GM18951 (cell line): ENCODE results near the gene PARS2.

Source experiments
- POLR2A ChIP-seq: IDR thresholded peaks from 4 replicates; pipeline ENCODE4 v1.6.1; 2011; ENCODE audit warnings: mild to moderate bottlenecking; ENCODE audit not compliant: insufficient read length, insufficient read depth; ENCODE audit errors: extremely low read depth
- in situ Hi-C: fragments of 300-500 bp; cut with MboI; formaldehyde crosslinking; loops from one replicate; pipeline ENCODE4 v1.12.0; 2022; ENCODE audit warnings: low sequenced_read_pairs, mixed read lengths, inconsistent platforms; ENCODE audit not compliant: unreplicated experiment

Gene PARS2

DNA sequence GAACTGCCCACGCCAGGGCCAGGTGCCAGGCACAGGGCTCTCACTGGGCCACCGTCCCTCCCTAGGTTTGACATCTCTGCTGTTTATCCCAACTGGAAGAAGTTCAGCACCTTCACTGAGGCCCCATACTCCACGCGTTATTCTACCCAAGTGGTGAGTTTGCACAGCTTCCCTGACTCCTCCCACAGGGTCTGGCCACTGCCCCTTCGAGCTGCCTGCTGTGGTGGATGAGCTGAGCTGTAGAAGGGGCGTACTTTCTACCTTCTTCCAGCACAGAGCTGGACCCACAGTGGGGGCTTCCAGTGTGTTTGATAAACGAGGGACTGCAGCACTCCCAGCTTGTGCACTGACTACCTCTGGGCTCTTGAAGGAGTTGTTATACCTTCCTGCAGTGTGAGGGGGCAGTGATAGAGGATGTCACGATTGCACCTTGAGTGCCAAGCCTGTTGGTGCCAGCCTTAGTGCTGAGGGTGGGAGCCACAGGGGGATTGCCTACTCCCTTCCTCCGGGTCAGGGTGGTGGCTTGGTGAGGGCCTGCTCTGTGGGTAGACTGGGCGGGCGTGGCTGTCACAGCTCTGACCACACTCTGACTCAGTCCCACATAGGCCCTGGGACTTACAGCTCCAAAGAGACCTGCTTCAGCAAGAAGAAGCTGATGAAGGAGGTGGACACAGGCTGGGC, 42.7 kb upstream of the PARS2 start:
- in situ Hi-C loops = no loop called here
- no peak for TF ChIP-seq POLR2A

DNA sequence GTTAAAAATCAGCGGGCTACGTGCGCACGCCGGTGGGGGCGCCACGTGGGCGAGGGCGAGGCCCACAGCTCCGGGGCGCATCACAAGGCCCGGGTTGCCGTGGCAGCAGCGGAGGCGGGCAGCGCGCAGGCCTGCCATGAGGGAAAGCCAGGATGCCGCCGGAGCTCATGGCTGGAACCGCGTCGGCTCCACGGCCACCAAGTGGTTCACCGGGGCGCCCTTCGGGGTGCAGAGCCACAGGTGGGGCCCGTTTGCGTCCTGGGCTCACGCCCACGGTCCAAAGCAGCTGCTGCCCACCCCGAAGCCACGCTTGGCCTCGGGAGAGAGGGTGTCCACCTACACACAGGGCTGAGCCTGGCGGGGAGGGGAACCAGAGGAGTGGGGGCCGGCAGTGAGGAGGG, 41.7 kb upstream of the PARS2 start:
- in situ Hi-C loops = no loop called here
- no peak for TF ChIP-seq POLR2A

DNA sequence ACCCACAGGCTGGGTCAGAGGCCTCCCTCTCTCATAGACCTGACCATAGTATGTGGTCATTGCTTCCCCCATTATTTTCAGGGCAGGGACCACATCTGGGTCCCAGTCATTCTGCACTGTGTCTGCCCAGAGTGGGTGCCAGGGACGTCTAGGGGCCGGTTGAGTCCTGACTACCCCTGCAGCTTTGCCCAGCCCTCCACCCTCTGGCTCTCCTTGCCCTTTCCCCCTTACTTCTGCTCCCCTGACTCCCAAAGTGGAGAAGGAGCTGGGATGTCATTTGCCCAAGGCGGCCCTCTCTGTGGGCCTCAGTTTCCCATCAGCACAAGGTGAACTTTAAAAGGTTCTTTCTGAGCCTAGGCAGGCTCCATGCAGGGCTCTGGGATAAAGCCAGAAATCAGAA, 41.1 kb upstream of the PARS2 start:
- TF ChIP-seq POLR2A = no peak
- in situ Hi-C loops = no loop called here

DNA sequence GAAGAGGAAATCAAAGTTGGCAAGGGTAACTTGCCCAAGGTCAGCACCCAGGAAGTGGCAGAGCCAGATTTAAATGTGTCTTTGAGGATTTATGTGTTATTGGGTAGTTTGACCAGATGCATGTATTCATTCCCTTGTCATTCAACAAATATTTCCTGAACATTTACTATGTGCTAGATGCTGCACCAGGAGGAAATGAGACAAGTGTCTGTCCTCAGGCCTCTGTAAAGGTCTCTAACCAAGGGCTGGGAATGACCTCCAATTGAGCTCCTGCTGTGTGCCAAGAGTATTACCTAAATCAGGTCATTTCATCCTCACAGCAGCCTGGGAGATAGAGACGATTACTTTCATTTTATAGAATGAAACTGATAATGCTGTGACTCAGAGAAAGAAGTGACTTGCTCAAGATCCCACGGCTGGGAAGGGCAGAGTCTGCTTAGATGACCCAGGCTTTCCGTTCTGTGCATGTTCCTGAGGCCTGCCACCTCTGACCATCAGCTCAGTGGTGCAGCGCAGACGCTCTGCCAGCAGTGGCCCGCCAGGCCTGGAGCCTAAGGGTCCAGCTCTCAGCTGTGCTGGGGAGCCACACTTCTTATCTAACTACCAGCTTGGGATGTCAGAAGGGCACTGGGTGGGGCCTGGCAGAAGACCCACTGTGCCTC, 40.3 kb upstream of the PARS2 start:
- in situ Hi-C loops = no loop called here
- no peak for TF ChIP-seq POLR2A

DNA sequence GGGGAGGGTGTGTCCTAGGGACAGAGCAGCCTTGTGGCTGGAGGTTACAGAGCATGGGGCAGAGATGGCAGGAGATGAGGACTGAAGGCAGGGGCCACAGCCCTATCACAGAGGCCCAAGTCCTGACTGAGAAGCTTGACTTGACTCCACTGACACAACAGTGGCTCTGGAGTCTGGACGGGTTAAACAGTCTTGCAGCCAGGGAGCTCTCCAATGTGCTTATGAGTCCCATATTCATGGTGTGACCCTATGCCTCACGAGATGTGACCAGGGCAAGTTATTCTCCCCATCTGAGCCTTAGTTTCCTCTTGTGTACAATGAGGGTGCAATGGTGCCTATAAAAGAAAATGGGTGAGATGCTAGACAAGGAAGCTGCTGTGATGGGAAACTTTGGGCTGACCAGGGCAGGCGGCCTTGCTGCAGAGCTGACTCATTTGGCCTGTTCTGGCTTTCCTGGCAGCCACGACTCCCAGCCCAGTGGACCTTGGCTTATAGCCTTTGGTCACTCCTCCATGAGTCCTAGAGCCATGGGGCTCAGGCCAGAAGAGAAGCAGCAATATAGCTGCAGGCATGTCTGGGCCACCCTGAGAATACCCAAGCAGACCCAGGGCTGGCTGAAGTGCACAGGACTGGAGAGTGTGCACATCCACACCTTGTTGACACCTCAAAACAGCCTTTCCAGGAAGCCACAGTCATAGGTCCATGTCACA, 39.6 kb upstream of the PARS2 start:
- no peak for TF ChIP-seq POLR2A
- in situ Hi-C loops = no loop called here

DNA sequence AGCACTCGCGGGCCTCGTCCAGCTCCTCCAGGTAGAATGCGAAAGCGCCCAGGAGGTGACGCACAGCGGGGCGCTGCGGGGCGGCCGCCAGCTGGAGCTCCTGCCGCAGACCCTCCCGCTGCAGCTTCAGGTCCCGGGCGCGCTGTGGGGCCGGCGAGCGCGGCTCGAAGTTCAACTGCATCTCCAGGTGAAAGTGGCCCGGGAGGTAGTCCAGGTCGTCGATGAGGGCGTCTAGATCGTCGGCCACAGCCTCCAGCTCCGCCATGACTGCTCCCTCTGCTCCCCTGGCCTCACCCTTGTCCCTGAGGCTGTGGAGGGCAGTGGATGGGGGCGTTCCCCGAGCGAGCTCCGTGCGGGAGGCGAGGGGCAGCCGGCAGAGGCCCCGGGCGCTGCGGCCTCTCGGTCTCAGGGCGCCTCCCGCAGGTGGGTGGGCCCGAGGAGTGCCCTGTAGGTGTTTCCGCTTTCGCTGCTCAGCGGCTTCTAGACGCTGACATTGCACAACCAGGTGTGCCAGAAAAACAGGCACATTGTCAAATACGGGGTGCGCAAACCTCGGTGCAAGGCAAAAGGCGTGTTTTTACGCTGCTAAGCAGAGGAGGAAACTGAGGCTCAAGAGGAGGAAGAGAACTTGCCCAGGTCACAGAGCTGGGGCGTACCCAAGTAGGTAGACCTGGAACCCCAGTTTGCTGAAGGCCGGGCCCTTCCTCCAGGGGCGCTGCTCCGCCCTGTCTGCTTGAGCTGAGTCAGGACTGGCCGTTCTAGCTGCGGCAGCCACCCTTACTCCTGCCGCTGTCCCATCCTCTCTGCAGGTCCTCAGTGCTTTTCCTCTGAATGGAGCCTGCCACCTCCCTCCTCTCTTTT, 36.8 kb upstream of the PARS2 start, which contains the start of gene TTC22:
TTC22 (minus strand) TSS at position 425 of the 861 bp plus-strand sequence; CDS start at position 265, 160 bp downstream.
- TF ChIP-seq POLR2A = peak; percentile 49
- in situ Hi-C loops = no loop called here

DNA sequence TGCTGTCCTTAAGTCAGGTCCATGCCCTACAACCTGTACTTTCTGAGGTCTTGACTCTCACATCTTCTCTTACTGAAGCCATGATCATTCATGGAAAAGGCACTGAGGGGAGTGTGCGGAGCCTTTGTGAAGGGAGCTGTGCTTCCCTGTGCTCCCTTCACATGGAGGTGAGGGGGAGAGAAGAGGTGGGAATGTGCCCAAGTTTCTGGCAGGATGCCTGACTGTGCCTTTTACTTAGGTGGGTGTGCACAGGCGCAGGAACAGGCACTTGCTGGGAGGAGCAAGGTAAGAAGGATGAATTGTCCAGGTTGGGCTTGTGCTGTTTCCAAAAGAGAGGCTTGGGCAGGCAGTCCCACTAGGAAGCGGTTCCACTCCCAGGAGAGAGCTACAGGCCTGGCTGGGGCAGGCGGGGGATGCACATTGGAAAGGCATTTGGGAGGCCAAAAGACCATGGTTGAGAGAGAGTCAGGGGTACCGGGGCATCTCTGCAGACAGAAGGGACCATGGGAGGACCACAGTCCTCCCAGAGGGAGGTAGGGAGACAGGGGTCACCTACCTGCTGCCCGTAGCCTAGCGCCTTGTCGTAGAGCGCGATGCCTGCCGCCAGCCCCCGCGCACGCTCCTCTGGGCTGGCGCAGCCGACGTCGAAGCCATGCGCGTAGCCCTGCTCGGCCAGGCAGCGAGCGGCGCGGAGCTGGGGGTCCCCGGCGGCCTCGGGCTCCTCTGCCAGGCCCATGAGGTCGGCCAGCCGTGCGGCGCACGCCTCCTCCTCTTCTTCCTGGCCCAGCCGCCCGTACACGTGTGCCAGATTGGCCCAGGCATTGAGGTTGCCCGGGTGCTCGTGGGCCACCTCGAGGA, 35.9 kb upstream of the PARS2 start:
- TF ChIP-seq POLR2A = no peak
- in situ Hi-C loops = no loop called here

DNA sequence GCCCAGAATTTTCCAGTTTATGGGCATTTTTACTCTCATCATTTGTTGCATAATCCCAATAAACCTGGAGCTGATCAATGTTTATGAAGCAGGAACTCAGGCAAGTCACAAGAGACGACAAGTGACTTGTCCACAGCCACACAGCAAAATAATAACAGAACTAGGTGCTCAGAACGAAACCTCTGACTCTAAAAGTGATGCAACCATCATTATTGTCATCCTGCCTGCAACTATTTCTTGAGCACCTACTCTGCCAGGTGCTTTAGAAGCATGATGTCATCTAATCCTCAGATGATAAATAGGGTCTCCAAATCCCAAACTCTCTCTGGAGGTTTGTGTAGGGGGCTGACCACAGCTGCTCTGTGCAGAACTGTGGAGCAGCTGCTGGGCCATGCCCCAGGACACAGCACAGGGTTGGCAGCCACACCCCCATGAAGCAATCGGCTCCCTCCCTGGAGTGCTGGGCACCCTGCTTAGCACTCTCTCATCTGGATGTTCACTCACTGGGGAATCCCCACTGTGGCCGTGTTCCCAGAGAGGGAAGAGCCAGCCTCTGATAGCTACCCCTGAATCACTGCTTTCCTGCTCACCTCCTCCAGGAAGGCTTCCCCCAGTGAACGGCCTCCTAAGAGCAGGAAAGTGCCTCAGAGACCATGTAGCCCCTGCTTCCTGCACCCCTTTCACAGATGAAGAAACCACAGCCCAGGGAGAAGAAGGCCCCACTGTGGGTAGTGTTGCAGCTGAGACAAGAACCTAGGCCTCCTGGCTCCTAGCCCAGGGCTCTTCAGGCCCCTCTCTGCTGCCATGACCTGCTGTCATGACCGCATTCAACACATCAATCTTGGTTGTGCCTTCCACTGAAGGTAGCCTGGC, 34.7 kb upstream of the PARS2 start:
- in situ Hi-C loops = no loop called here
- TF ChIP-seq POLR2A = no peak

DNA sequence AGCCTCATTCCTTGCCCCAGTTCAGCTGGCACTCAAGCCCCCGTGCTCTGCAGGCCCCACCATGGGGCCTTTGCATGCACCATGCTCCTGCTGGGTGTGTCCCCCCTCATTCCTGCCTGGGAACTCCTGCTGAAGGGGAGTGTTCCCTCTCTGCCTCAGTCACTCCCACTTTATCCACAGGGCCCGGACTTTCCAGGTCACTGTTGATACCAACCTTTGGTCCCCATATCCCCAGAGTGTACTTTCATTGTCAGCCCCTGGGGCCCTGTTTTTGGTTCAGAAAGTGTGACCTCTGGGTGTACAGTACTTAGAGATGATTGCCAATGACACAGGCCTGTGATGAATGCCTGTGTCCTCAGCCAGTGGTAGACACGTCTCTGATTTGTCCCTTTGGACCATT, 33.9 kb upstream of the PARS2 start:
- in situ Hi-C loops = no loop called here
- no peak for TF ChIP-seq POLR2A

DNA sequence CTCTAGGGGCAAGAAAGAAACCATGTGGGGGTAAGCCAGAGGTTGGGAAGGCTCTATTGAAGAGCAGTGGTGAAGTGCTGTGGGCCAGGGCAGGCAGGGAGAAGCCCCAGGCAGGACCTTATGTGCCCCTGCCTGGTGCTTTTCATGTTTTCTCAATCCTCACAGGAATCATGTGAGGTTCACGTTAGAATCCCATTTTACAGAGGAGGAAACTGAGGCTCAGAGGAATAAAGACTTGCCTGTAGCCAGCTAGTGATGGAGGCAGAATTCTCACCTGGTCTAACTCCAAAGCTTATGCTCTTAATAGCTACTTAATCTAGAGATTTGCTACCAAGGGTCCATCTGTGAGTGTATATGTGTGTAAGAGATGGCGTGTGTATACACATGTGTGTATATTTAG, 32.6 kb upstream of the PARS2 start:
- in situ Hi-C loops = no loop called here
- no peak for TF ChIP-seq POLR2A

DNA sequence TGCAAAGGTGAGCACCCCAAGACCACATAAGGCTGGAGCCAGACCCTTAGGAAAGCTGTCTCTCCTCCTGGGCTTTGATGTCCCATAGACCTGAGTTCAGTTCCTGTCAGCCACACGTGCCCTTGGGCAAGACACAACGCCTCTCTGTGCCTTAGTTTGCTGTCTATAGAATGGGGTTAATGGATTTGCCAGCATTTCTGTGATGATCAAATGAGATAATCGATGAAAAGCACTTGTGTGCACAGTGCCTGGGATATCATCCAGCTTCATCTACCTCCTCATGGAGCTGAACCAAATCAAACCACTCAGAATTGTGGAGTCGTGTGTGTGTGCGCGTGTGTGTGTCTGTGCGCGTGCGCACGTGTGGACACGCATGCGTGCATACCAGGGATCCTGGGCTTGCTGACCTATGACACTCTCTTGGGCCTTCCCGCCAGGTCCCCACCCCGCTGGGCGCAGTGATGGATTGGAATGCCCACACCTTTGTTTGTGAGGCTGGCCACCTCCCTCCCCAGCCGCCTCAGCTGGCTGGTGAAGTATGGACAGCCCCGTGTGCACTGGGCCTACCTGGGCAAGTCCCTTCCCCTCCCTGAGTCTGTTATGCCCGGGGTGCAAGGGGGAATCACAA, 31.6 kb upstream of the PARS2 start:
- in situ Hi-C loops = no loop called here
- TF ChIP-seq POLR2A = no peak
